Stomach (tissue), 4 donors: ENCODE data around the gene RRP1.

ENCODE experiments used
- POLR2AphosphoS5 ChIP-seq, 3 donors: sonication (generic); formaldehyde crosslinking; IDR thresholded peaks; one replicate each; pipeline ENCODE4 v1.6.1; 2016; ENCODE audit warnings: antibody characterized with exemption in 3 of 3
- TF ChIP-seq, protein P1 (sequence below), 7 experiments: fragments of 450-650 bp in 4 of 7; fragments of 200-600 bp in 3 of 7; sonication (generic) in 3 of 7; IDR thresholded peaks; one replicate each; pipeline ENCODE4 v1.5.1; 2016 to 2019; ENCODE audit warnings: antibody characterized with exemption in 7 of 7, control low read depth in 2 of 7, mild to moderate bottlenecking in 1 of 7

DNA sequence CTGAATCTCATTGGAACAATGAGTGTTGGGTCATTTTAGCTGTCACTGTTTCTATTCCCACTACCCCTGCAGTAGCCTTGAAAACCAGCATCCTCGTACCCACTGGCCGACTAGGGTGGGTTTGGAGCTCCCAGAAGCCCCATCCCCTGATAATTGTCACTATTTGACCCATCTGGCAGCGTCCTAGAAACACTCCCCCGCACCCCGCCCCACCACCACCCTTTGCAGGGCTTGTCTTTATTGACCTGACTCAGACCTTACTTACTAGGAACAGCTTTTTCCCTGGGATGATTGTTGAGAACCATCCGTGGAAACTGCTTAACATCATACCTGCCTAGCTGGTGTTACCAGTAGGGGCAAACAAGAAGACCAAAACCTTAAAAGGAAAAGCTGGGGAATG is 47.2 kb downstream of the RRP1 start:
- TF ChIP-seq, protein P1, sequence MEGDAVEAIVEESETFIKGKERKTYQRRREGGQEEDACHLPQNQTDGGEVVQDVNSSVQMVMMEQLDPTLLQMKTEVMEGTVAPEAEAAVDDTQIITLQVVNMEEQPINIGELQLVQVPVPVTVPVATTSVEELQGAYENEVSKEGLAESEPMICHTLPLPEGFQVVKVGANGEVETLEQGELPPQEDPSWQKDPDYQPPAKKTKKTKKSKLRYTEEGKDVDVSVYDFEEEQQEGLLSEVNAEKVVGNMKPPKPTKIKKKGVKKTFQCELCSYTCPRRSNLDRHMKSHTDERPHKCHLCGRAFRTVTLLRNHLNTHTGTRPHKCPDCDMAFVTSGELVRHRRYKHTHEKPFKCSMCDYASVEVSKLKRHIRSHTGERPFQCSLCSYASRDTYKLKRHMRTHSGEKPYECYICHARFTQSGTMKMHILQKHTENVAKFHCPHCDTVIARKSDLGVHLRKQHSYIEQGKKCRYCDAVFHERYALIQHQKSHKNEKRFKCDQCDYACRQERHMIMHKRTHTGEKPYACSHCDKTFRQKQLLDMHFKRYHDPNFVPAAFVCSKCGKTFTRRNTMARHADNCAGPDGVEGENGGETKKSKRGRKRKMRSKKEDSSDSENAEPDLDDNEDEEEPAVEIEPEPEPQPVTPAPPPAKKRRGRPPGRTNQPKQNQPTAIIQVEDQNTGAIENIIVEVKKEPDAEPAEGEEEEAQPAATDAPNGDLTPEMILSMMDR (IDR thresholded peaks at IDR 0.05), result no peak
- TF ChIP-seq POLR2AphosphoS5 (IDR thresholded peaks at IDR 0.05), result no peak
